Urinary bladder (tissue), 4 donors: ENCODE data around the gene ATXN1L. TPM values are rescaled to one million over a fixed set of nuclear protein-coding genes. Genes with fewer than 3 reads are reported as not detected.
"Not testable (repeated sequence)": the region's sequence is repeated elsewhere in the genome, so short reads cannot be mapped to it uniquely, and the experiment has no call there.

Experiments used
- DNase-seq: peaks from one replicate; pipeline ENCODE4 v3.0.0-alpha.2; 2015; ENCODE audit errors: extremely low spot score
- H3K27ac ChIP-seq: one replicate; pipeline ENCODE4 v1.5.1; 2013; ENCODE audit warnings: low read depth, mild to moderate bottlenecking, moderate library complexity
- H3K36me3 ChIP-seq: one replicate; pipeline ENCODE4 v1.6.1; 2013; ENCODE audit warnings: mild to moderate bottlenecking, moderate library complexity; ENCODE audit not compliant: insufficient read depth
- H3K4me1 ChIP-seq: one replicate; pipeline ENCODE4 v1.6.1; 2013; ENCODE audit warnings: mild to moderate bottlenecking, moderate library complexity; ENCODE audit not compliant: insufficient read depth
- H3K4me3 ChIP-seq: one replicate; pipeline ENCODE4 v1.5.1; 2013; ENCODE audit warnings: low read depth, low read length
- WGBS: extraction: QIAGEN DNeasy Blood & Tissue Kit; methylation state at CpG from one replicate; pipeline ENCODE4 v1.1.7; 2013; 5-methylcytosine and 5-hydroxymethylcytosine counted together
- polyA plus RNA-seq: library from polyadenylated mRNA; stranded (reverse); fragments of 200-250 nt; gene quantifications from one replicate; pipeline ENCODE4 v1.2.3, GENCODE V29; 2013
- total RNA-seq: library from RNA; depleted of rRNA; stranded (reverse); fragments of >200 nt; gene quantifications from one replicate; pipeline ENCODE4 v1.2.3, GENCODE V29; 2014
- donor health status: healthy with polysubstance abuse.
- donor health status: healthy.

The ATXN1L gene, protein sequence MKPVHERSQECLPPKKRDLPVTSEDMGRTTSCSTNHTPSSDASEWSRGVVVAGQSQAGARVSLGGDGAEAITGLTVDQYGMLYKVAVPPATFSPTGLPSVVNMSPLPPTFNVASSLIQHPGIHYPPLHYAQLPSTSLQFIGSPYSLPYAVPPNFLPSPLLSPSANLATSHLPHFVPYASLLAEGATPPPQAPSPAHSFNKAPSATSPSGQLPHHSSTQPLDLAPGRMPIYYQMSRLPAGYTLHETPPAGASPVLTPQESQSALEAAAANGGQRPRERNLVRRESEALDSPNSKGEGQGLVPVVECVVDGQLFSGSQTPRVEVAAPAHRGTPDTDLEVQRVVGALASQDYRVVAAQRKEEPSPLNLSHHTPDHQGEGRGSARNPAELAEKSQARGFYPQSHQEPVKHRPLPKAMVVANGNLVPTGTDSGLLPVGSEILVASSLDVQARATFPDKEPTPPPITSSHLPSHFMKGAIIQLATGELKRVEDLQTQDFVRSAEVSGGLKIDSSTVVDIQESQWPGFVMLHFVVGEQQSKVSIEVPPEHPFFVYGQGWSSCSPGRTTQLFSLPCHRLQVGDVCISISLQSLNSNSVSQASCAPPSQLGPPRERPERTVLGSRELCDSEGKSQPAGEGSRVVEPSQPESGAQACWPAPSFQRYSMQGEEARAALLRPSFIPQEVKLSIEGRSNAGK
- total RNA-seq, result 17.9 TPM
- polyA plus RNA-seq, result 18.0 TPM

DNA sequence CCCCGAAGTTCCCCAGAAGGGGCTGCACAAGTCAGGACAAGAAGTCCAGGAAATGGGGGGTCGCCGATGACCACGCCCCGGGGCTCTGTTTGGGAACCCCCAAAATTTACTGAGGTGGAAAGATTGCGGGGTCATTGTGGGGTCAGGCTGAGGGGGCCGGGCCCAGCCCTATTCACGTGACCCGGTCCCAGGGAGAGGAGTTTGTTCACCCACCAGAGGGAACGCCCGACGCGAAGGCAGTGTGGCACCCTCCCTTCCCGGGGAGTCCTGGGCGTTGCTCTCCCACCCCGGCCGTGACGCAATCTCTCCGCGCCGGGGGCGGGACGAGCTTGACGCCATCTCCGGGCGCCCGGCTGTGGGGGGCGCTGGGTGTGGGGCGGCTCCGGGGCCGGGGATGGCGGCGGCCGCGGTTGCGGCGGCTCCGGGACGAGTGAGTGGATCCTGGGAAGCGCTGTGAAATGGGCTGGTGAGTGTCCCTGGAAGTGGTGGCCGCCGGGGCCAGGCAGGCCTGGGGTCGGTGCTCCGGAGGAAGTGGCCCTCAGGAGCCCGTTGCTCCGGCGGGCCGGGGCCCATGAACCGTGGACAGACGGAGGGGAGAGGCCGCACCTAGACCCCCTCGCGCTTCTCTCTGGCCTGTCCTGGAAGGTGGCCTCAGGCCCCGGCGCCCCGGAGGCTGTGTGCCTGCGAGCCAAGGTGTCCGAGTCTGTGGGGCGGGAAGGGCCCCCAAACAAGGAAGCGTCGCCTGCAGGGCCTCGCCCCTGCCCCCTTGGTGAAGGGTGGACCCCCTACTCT is at the start of gene ATXN1L:
Gene ATXN1L, plus strand, starts transcription at position 338 of the 792 bp plus-strand sequence. CDS start 3,765 bp downstream, outside the sequence.
- WGBS, result under 1% methylated on average over 62 of the region's 62 CpGs
- DNase-seq, result peak; percentile 70
- H3K4me1 ChIP-seq, result no peaks in the 10 kb centered on the region
- peak within 1 kb of the TSS; percentile 82 for H3K27ac ChIP-seq
- H3K36me3 ChIP-seq, result no peaks in the 10 kb centered on the region
- peak within 1 kb of the TSS; percentile 97 for H3K4me3 ChIP-seq

DNA sequence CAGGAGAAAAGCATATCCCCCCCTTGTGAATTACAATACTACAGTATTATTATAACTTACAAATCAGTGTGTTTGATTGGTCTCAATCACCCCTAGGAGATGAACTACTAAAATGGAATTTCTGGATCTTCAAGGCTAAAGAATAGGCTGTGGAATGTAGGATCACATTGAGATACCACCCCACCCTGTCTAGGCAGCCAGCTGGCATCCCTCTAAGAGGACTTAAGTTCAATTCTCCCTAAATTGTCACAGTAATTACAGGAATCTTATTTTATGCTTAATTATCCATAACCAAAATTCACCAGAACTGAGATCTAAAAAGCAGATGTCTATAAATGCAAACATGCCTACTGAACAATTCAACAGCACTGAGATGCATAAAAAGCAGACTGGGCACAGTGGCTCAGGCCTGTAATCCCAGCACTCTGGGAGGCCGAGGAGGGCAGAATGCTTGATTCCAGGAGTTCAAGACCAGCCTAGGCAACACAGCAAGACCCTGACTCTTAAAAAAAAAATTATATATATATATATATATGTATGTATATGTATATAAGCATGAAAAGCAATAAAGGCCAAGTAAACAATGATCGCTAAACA is 49.2 kb upstream of the ATXN1L start:
- no peak for DNase-seq
- WGBS, result 91% methylated on average over 2 of the region's 2 CpGs
- no peak overlapping the region for H3K27ac ChIP-seq
- no peaks in the 10 kb centered on the region for H3K36me3 ChIP-seq
- H3K4me3 ChIP-seq, result no peak overlapping the region
- no peaks in the 10 kb centered on the region for H3K4me1 ChIP-seq

DNA sequence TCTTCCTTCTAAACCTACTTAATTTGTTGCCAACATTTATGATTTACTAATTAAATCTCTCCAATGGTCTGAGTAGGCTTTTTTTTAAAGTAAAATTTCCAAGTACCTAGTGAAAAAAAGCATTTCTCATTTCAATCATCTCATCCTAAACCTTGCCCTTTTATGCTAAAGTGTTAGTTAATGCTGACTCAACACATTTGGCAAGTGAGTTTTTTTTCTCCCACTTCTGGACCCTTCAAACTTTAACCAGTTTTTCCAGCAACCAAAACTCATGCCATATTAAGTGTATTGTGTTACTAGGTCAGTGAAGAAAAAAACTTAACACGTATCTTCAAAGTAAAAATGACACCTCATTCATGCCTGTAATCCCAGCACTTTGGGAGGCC is 42.5 kb upstream of the ATXN1L start:
- Histone ChIP-seq H3K4me3 (no peak overlapping the region), H3K36me3 (no peaks in the 10 kb centered on the region), H3K27ac (no peak overlapping the region), H3K4me1 (no peaks in the 10 kb centered on the region)
- DNase-seq, result no peak
- 90% methylated on average over 1 of the region's 1 CpG for WGBS

DNA sequence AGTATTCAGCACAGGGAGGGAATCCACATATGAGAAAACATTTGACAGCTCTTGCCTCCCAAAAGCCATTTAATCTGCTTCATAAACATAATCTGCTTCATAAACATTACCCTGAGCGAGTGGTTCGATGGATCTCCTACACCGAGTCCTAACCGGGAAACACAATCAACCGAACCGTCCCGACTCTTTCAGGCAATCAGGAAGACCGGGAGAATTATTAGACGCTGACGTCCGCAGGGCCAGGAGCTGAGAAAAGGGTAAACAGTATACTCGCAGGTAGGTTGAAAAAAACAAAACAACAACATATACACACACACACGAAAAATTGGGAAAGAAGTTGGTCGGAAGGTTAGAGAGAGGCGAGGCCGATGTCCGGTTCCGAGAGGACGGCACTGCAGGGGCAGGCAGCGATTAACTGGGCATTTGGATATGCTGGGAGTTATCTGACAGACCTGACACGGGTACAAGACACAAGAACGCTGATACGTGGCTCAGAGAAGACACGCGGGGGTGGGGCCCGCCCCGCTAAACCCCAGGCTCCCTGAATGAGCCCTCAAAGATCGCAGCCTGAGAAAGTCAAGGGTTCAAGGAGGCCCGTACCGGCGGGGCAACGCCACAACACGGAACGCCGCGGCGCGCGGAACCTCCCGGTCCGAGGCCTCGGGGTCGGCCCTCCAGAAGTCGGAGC is 37.7 kb upstream of the ATXN1L start:
- DNase-seq, result no peak
- WGBS, result under 1% methylated on average over 44 of the region's 44 CpGs
- Histone ChIP-seq H3K36me3 (no peaks in the 10 kb centered on the region), H3K27ac (peak overlapping the region; percentile 88), H3K4me3 (peak overlapping the region; percentile 85), H3K4me1 (no peaks in the 10 kb centered on the region)

DNA sequence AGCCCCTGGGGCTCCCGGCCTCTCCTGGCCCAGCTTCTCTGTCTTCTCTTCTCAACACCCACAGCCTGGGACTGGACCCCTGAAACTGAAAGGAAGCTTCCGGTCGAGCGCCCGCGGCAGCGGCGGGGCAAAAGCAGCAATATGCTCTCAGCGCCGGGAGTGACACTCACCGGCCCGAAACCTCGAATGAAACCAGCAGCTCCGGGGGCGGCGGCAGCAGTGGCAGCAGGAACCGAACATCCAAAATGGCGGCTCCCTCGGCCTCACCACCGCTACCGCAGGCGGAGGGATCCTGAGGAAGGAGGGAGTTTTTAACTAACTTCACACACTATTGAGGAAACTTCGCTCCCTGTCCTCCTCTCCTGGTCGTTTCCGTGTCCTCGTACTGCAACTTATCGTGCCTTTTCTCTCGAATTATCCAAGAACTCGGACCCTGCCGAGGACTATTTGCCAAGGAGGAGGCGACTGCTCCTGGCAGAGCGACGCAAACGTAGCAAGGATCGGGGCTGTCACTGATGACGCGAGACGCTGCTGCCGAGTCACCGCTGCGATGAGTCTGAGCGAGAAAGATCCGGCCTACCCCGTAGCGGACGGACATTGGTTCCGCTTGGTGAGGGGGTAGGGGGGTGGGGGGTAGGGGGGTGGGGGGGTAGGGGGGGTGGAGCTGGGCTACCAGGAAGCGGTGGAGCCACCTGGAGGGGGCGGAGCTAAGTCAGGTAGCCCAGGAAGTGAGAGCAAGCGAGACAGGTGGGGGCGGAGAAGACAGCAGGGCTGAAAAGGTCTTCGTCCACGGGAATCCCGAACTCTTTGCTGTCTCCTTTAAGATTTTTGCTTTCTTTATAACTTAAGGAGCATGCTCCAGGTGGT is 37.0 kb upstream of the ATXN1L start, which contains the start of gene AP1G1:
Gene AP1G1, minus strand, starts transcription at position 242 of the 867 bp plus-strand sequence. CDS start 19,355 bp downstream, outside the sequence.
- Histone ChIP-seq H3K4me1 (no peaks in the 10 kb centered on the region), H3K27ac (peak within 1 kb of the TSS; percentile 88), H3K4me3 (peak within 1 kb of the TSS; percentile 85), H3K36me3 (no peaks in the 10 kb centered on the region)
- WGBS, result under 1% methylated on average over 54 of the region's 54 CpGs
- DNase-seq, result peak; percentile 97

DNA sequence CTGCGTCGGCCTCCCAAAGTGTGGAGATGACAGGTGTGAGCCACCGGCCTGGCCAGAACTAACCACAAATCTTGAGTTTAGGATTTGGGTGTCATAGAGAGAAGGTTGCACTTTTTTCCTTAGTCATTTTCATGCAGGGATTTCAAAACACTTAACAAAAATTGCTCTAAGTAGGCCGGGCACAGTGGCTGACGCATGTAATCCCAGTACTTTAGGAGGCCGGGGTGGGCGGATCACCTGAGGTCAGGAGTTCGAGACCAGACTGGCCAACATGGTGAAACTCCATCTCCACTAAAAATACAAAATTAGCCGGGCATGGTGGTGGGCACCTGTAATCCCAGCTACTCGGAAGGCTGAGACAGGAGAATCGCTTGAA is 35.6 kb upstream of the ATXN1L start:
- 93% methylated on average over 11 of the region's 11 CpGs for WGBS
- not testable (repeated sequence) for DNase-seq

DNA sequence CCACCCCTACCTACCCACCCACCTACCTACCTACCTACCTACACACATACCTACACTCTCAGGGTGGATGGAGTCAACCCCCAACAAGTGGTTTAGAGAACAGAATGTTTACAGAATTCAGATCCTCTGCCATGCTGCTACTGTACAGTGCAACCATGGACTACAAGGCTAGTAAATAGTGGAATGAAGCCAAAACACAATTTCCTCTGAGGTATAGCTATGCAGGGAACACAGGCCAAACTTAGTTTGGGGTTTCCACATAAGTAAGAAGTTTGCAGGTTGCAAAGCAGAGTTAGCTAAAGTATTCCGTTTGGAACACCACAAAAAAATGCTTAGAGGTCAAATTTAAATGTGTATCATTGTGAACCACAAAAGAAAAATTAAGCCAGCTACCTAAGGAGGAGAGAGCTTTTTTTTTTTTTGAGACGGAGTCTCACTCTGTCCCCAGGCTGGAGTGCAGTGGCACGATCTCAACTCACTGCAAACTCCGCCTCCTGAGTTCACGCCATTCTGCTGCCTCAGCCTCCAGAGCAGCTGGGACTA is 34.4 kb upstream of the ATXN1L start:
- Histone ChIP-seq H3K4me3 (no peak overlapping the region), H3K36me3 (no peaks in the 10 kb centered on the region), H3K4me1 (no peaks in the 10 kb centered on the region), H3K27ac (no peak overlapping the region)
- no peak for DNase-seq
- 85% methylated on average over 5 of the region's 5 CpGs for WGBS

More for the DNA sequence above, 35.6 kb upstream of the ATXN1L start:
- H3K4me1 ChIP-seq, H3K27ac ChIP-seq, H3K36me3 ChIP-seq, H3K4me3 ChIP-seq: not testable (repeated sequence)

DNA sequence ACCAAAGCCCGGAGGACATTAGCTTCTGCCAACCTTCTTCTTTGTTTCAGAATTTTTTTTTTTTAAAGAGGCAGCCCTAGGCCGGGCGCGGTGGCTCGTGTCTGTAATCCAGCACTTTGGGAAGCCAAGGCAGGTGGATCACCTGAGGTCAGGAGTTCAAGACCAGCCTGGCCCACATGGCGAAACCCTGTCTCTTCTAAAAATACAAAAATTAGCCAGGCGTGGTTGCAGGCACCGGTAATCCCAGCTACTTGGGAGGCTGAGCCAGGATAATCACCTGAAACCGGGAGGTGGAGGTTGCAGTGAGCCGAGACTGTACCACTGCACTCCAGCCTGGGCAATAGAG is 28.6 kb upstream of the ATXN1L start:
- not testable (repeated sequence) for H3K36me3 ChIP-seq, H3K4me3 ChIP-seq, DNase-seq, H3K4me1 ChIP-seq
- H3K27ac ChIP-seq, result peak overlapping the region; percentile 64
- WGBS, result 79% methylated on average over 10 of the region's 10 CpGs

DNA sequence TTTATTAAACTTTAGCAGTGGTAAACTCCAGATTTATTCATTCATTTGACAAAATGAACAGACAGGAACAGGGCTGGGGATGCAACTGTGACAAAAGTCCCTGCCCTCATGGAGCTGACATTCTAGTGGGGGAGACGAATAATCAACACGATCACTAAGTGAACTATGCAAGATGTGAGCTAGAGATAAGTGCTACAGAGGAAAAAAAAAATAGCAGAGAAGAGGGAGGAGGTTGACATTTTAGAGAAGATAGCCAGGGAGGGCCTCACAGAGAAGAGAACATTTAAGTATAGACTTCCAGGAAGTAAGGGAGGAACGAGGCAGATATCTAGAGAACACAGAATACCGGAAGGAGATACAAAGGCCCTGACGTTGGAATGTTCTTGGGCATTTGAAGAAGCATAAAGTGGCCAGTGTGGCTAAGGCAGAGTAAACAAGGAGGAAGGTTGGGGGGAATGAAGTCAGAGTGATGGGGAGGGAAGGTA is 19.2 kb upstream of the ATXN1L start:
- Histone ChIP-seq H3K36me3 (no peaks in the 10 kb centered on the region), H3K27ac (no peak overlapping the region), H3K4me3 (no peak overlapping the region), H3K4me1 (no peaks in the 10 kb centered on the region)
- DNase-seq, result no peak
- 69% methylated on average over 5 of the region's 5 CpGs for WGBS

DNA sequence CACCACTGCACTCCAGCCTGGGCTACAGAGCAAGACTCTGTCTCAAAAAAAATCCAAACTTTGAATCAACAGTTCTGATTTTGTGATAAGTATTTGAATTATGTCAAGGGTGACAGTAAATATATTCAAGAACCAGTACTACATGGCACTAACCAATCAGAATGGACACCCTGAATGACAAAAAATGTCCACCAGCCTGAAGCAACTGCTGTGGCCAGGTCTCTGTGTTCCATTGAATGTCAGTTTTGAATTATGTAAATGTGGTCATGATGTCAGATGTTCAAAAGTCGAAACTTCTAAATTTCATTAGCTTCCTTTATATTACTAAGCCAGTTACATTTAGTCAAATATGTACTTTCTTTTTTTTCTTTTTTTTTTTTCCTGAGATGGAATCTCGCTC is 15.4 kb upstream of the ATXN1L start:
- no peaks in the 10 kb centered on the region for H3K4me1 ChIP-seq
- no peaks in the 10 kb centered on the region for H3K36me3 ChIP-seq
- no peak overlapping the region for H3K4me3 ChIP-seq
- 89% methylated on average over 2 of the region's 2 CpGs for WGBS
- no peak overlapping the region for H3K27ac ChIP-seq
- no peak for DNase-seq

DNA sequence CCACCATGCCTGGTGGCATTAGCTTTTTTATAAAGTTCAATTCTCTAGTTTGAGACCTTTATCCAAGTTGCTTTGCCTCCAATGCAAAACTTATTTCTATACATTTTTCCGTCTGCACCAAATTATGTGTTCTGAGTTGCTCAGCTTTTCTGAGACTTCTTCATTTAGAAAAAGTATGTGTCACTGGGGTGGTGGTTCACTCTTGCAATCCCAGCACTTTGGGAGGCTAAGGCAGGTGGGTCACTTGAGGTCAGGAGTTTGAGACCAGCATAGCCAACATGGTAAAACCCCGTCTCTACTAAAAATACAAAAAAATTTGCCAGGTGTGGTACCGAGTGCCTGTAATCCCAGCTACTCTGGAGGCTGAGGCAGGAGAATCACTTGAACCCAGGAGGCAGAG is 14.1 kb upstream of the ATXN1L start:
- not testable (repeated sequence) for H3K4me1 ChIP-seq, DNase-seq, H3K27ac ChIP-seq, H3K4me3 ChIP-seq, H3K36me3 ChIP-seq
- WGBS, result 87% methylated on average over 3 of the region's 3 CpGs

DNA sequence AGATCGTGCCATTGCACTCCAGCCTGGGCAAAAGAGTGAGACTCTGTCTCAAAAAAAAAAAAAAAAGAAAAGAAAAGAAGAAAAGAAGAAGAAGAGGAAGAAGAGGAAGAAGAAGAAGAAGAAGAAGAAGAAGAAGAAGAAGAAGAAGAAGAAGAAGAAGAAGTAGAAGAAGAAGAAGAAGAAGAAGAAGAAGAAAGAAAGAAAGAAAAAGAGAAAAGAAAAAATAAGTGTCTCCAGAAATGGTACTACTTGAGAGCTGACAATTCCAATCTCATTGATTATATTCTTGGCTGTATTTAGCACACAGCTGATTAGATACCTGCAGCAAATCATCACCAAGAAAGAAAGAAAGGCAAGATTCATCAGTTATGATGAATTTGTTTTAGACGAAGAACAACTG is 13.7 kb upstream of the ATXN1L start:
- H3K36me3 ChIP-seq, H3K4me1 ChIP-seq, H3K4me3 ChIP-seq, DNase-seq, H3K27ac ChIP-seq: not testable (repeated sequence)
- WGBS, result 81% methylated on average over 2 of the region's 2 CpGs
